Hematopoietic multipotent progenitor cell treated with erythropoietin and hydrocortisone succinate and interleukin-3 and kit ligand, for 4 days (in vitro differentiated cells): Measurements from ENCODE around the gene ZNF580.

ENCODE experiments used
- DNase-seq: peaks from one replicate; pipeline ENCODE4 v3.0.0-alpha.2; 2015

The ZNF580 gene

DNA sequence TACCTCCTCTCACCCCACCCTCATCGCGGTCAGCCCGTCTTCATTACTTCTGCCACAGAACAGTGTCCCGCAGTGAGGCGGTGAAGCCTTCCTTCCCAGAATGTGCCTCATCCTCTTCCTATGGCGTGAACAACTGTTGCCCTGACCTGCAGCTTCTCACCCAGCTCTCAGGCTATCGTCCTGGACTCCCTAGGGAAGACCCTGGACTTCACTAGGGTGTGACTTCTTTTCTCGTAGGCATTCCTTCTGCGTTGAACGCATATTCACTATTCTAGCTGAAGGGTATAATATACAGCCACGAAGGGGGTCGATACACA, 34.4 kb upstream of the ZNF580 start:
- no peak for DNase-seq

GRCh38 chr19:55606817-55607216, 34.0 kb upstream of the ZNF580 start:
- no peak for DNase-seq

GRCh38 chr19:55609326-55609725, 31.5 kb upstream of the ZNF580 start:
- no peak for DNase-seq

GRCh38 chr19:55611300-55611982, 29.4 kb upstream of the ZNF580 start:
- no peak for DNase-seq

DNA sequence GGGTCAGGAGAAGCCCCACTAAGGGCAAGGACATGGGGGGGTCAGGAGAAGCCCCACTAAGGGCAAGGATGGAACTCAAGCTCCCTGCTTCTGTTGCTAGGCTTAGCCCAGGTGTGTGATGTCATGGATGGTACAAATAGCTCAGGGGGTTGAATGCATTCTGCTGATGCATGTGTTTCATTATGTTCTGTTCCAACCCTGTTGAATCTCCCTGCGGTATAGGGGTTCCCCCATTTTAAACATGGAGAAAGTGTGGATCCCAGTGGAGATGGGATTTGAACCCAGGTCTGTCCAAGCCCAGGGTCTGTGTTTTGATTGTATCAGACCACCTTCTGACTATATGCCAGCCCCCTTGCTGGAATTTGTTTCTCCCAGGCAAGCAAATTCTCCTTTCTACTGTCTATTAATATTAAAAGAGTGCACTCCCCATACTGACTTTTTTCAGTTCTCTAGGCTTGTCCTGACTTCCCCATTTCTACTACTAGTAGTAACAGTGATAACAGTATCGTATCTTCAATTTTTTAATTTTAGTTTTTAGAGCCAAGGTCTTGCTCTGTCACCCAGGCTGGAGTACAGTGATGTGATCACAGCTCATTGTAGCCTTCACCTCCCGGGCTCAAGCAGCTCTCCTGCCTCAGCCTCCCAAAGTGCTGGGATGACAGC, 28.7 kb upstream of the ZNF580 start:
- DNase-seq: no peak

GRCh38 chr19:55613396-55613795, 27.4 kb upstream of the ZNF580 start:
- no peak for DNase-seq

DNA sequence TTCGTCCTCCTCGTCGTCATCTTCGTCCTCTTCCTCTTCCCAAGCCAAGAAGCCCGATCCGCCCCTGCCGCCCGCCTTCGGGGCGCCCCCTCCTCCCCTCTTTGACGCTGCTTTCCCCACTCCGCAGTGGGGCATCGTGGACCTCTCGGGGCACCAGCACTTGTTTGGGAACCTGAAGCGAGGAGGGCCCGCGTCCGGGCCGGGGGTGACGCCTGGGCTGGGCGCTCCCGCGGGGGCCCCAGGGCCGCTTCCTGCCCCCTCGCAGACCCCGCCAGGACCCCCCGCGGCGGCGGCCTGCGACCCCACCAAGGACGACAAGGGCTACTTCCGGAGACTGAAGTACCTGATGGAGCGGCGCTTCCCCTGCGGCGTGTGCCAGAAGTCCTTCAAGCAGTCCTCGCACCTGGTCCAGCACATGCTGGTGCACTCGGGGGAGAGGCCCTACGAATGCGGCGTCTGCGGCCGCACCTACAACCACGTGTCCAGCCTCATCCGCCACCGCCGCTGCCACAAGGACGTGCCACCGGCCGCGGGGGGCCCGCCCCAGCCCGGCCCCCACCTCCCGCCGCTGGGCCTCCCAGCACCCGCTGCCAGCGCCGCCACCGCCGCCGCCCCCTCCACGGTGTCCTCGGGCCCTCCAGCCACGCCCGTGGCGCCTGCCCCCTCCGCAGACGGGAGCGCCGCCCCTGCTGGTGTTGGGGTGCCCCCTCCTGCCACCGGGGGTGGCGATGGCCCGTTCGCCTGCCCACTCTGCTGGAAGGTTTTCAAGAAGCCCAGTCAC, 26.7 kb upstream of the ZNF580 start:
- no peak for DNase-seq

GRCh38 chr19:55614711-55615542, 25.9 kb upstream of the ZNF580 start:
- DNase-seq: no peak

DNA sequence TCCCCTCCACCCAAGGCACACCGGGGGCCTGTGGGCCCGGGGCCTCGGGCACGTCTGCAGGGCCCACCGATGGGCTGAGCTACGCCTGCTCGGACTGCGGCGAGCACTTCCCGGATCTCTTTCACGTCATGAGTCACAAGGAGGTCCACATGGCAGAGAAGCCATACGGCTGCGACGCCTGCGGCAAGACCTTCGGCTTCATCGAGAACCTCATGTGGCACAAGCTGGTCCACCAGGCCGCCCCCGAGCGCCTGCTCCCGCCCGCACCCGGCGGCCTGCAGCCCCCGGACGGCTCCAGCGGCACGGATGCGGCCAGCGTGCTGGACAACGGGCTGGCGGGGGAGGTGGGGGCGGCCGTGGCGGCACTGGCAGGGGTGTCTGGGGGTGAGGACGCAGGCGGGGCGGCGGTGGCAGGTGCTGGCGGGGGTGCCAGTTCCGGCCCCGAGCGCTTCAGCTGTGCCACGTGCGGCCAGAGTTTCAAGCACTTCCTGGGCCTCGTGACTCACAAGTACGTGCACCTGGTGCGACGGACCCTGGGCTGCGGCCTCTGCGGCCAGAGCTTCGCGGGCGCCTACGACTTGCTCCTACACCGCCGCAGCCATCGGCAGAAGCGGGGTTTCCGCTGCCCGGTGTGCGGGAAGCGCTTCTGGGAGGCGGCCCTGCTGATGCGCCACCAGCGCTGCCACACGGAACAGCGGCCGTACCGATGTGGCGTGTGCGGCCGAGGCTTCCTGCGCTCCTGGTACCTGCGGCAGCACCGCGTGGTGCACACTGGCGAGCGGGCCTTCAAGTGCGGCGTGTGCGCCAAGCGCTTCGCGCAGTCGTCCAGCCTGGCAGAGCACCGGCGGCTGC, 25.0 kb upstream of the ZNF580 start:
- DNase-seq: no peak

GRCh38 chr19:55616395-55616875, 24.4 kb upstream of the ZNF580 start:
- DNase-seq: no peak

DNA sequence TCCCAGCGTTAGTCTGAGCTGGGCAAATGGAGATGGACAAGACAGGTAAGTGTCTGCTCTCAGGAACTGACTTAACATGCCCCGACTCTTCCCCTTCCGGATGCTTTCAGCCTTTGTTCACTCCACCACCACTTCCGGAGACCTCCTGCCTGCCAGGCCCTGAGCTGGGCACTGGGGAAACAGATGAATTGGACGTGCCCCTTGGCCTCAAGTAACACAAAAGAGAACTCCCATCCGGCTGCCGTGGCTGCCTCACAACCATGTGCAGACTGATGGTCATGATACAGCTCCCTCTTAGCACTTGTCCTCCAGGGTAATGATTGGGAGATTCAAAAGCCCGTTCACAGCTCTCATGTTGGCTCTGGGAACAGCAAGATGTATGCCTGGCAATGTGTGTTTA, 23.4 kb upstream of the ZNF580 start:
- no peak for DNase-seq

- DNase-seq: no peak
Observed at GRCh38 chr19:55618426-55618825, 22.4 kb upstream of the ZNF580 start.

- no peak for DNase-seq
Observed at GRCh38 chr19:55619286-55619685, 21.5 kb upstream of the ZNF580 start.

DNA sequence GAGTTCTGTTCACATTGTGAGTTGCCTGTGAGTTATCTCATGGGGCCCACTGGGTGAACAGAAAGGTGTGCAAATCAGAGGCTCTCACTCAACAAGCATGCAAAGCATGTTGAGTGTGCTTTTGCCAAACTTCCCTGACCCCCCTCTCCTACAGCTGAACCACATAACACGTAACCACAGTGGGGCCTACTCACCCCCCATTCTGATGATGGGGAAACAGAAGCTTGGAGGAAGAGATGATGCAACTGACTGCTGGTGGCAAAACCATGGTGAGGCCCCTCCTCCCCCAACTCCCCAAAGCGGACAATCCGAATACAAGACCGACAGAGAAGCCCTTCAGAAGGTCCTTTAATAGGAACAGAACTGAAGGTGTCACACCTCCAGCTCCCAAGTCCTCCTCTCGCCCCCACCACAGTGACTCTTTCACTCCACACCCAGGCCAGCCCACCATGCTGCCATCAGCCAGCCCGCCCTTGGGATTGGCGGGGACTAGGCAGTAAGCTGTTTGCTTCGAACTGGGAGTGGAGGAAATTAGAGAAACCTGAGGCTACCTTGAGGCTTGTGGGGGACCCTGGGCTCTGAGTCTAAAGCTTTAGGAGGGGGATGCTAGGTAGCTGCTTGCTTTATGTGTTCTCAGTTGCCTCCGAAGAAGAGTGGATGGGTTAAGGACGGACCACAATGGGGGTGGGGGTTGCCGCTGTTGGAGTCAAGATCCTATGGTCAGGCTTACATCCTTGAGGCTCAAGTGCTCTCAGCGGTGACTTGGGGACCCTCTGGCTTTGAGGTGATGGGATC, 20.2 kb upstream of the ZNF580 start:
- DNase-seq: peak; percentile 88

GRCh38 chr19:55621205-55621672, 19.6 kb upstream of the ZNF580 start:
- DNase-seq: no peak

GRCh38 chr19:55621673-55622231, 19.1 kb upstream of the ZNF580 start:
- no peak for DNase-seq

GRCh38 chr19:55622242-55622969, 18.4 kb upstream of the ZNF580 start:
- no peak for DNase-seq

DNA sequence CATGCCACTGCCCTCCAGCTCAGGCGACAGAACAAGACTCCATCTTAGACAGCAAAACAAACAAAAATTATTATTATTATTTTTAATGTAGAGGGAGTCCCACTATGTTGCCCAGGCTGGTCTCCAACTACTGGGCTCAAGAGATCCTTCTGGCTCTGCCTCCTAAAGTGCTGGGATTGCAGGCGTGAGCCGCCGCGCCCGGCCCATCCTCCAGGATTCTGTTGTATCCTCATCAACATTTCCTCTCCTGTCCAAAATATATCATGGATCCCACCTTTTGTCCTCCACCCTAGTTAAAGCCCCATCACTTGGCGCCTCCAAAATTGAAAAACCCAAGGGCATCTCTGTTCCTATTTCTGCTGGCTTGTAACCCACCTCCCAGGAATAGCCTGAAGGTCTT, 17.7 kb upstream of the ZNF580 start:
- no peak for DNase-seq

DNA sequence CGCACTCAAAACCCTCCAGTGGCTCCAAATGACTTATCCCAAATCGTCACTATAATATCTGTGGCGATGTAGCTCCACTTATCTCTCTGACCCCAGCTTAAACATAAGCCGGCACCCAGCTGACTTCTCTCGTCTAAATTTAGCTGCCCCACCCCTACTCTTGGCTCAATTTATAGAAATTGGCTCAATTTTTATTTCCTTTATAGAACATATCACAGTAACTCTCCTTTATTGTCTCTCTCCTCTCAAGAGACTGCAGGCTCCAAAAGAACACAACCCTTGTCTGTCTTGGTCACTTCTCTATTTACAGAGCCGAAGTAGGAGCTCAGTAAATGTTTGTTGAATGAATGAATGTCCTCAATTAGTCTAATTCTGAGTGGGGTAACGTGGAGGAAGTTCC, 17.2 kb upstream of the ZNF580 start:
- peak; percentile 46 for DNase-seq
